ENCODE measurements around the gene HEXA.
"Not testable (repeated sequence)": the region's sequence is repeated elsewhere in the genome, so short reads cannot be mapped to it uniquely, and the experiment has no call there.

DNA sequence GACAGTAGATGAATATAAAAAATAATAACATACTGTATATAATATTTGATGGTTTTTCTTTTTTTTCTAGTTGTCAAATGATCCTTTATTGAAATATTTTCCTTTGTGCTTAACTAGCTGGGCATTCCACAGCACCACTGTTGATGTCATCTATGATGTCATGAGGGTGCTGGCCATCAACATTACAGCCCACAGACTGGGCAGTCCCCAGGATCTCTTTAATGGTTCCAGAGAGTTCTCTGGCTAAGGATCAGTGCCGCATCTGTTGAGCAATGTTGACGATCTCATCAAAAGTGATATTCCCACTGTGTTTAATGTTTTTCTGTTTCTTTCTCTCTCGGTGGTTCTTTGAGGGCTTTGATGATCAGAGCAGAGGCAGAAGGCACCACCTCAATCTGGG, 3.3 kb upstream of the HEXA start:
- TF ChIP-seq, protein P1, sequence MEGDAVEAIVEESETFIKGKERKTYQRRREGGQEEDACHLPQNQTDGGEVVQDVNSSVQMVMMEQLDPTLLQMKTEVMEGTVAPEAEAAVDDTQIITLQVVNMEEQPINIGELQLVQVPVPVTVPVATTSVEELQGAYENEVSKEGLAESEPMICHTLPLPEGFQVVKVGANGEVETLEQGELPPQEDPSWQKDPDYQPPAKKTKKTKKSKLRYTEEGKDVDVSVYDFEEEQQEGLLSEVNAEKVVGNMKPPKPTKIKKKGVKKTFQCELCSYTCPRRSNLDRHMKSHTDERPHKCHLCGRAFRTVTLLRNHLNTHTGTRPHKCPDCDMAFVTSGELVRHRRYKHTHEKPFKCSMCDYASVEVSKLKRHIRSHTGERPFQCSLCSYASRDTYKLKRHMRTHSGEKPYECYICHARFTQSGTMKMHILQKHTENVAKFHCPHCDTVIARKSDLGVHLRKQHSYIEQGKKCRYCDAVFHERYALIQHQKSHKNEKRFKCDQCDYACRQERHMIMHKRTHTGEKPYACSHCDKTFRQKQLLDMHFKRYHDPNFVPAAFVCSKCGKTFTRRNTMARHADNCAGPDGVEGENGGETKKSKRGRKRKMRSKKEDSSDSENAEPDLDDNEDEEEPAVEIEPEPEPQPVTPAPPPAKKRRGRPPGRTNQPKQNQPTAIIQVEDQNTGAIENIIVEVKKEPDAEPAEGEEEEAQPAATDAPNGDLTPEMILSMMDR (IDR thresholded peaks at IDR 0.05): not testable (repeated sequence)
- TF ChIP-seq POLR2A (IDR thresholded peaks at IDR 0.05): not testable (repeated sequence)

All from thyroid gland (tissue), 4 donors.